CD4-positive, alpha-beta T cell (primary cell): Measurements from ENCODE around the gene SEC62. TPM values are rescaled to one million over a fixed set of nuclear protein-coding genes. Genes with fewer than 3 reads are reported as not detected.

Experiments used
- ATAC-seq: fragments of 200-7000 bp; cut with Tn5 transposase; one replicate; pipeline ENCODE4 v1.10.0; 2022; ENCODE audit warnings: mild to moderate bottlenecking; ENCODE audit not compliant: poor library complexity
- CTCF ChIA-PET: fragments of 350-600 bp; sonication (Branson Sonifier 250); formaldehyde crosslinking; loops from one replicate; lab custom pipeline; 2021; ENCODE audit warnings: antibody characterized with exemption, inconsistent platforms; lab: Charles Lee
- POLR2A ChIA-PET: fragments of 350-600 bp; sonication (Branson Sonifier 250); formaldehyde crosslinking; loops from one replicate; lab custom pipeline; 2021; ENCODE audit warnings: antibody characterized with exemption, inconsistent platforms; lab: Charles Lee
- DNase-seq, 14 experiments: peaks; one replicate each; pipeline ENCODE4 v3.0.0-alpha.2; 2013 to 2020; ENCODE audit warnings: mixed read lengths in 2 of 14
- H3K27ac ChIP-seq, 2 donors: one replicate each; pipeline versions ENCODE4 v1.5.1 to v1.7.0; 2013; ENCODE audit warnings: low read length in 2 of 2, low read depth in 1 of 2, mild to moderate bottlenecking in 1 of 2
- H3K27me3 ChIP-seq, 2 experiments: 1 replicate in 1 of 2; 2 replicates in 1 of 2; pipeline versions ENCODE4 v1.6.1 to v1.7.0; 2013; ENCODE audit warnings: low read length in 2 of 2, control low read depth in 1 of 2, mild to moderate bottlenecking in 1 of 2, moderate library complexity in 1 of 2; ENCODE audit not compliant: insufficient read depth in 2 of 2, control insufficient read depth in 1 of 2
- H3K36me3 ChIP-seq: one replicate; pipeline ENCODE4 v1.6.1; 2013; ENCODE audit warnings: low read length, control low read depth; ENCODE audit not compliant: insufficient read depth
- H3K4me1 ChIP-seq: one replicate; pipeline ENCODE4 v1.6.1; 2013; ENCODE audit warnings: low read length, control low read depth; ENCODE audit not compliant: insufficient read depth
- H3K4me3 ChIP-seq: one replicate; pipeline ENCODE4 v1.5.1; 2013; ENCODE audit warnings: mild to moderate bottlenecking, low read length, moderate library complexity
- H3K9me3 ChIP-seq, 2 experiments: 1 replicate in 1 of 2; 2 replicates in 1 of 2; pipeline versions ENCODE4 v1.6.1 to v1.7.0; 2013; ENCODE audit warnings: low read length in 2 of 2, mild to moderate bottlenecking in 2 of 2, control low read depth in 1 of 2, moderate library complexity in 1 of 2; ENCODE audit not compliant: control insufficient read depth in 1 of 2, insufficient read depth in 1 of 2
- H3K27ac Mint-ChIP-seq: one replicate; pipeline ENCODE4 v1.8.0; 2020; ENCODE audit warnings: mixed read lengths
- H3K27me3 Mint-ChIP-seq: one replicate; pipeline ENCODE4 v1.8.0; 2021; ENCODE audit warnings: mixed read lengths
- H3K36me3 Mint-ChIP-seq: one replicate; pipeline ENCODE4 v1.8.0; 2021; ENCODE audit warnings: low read depth, mixed read lengths
- H3K4me1 Mint-ChIP-seq: one replicate; pipeline ENCODE4 v1.8.0; 2021; ENCODE audit warnings: low read depth, mixed read lengths
- H3K4me3 Mint-ChIP-seq: one replicate; pipeline ENCODE4 v1.8.0; 2020; ENCODE audit warnings: mild to moderate bottlenecking, mixed read lengths
- H3K9me3 Mint-ChIP-seq: one replicate; pipeline ENCODE4 v1.8.0; 2020; ENCODE audit warnings: mixed read lengths
- intact Hi-C, 2 experiments: fragments of 100-400 bp; cut with DNase I in 1 of 2; cut with micrococcal nuclease in 1 of 2; formaldehyde crosslinking; loops; one replicate each; pipeline versions ENCODE4 v1.15.1 to v1.9.0; 2023 to 2025; cut with DNase I, micrococcal nuclease
- total RNA-seq, 174 experiments: library from RNA in 2 of 174; stranded (reverse) in 2 of 174; gene quantifications; one replicate each; pipeline ENCODE4 v1.2.3 and lab custom pipeline; 2021 to 2026
- TF ChIP-seq, protein P1 (sequence below): fragments of 200-600 bp; IDR thresholded peaks from one replicate; pipeline ENCODE4 v1.8.0; 2022; ENCODE audit warnings: antibody characterized with exemption, mild to moderate bottlenecking

SEC62 gene
- total RNA-seq, 2 experiments from 2014 or later: 113 to 117 TPM

GRCh38 chr3:169939320-169939719 lies 27.3 kb upstream of the SEC62 start:
- ATAC-seq: no peak
- no peak overlapping the region for H3K4me3 Mint-ChIP-seq
- CTCF ChIA-PET: no interaction called here

DNA sequence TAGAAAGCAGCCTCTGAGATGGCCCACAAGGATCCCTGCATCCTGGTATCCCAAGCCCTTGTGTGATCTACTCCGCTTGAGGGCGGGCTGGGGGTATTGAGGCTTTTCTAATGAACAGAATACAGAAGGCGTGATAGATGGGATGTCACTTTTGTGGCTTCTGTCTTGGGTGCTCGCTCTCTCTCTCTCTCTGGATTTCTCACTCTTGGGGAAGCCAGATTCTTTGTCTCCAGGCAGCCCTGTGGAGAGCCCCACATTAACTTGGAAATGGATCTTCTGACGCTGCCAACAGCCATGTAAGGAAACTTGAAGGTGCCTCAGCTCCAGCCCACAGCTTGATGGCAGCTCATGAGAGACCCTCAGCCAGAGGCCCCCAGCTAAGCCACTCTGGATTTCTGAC lies 26.9 kb upstream of the SEC62 start:
- TF ChIP-seq, protein P1, sequence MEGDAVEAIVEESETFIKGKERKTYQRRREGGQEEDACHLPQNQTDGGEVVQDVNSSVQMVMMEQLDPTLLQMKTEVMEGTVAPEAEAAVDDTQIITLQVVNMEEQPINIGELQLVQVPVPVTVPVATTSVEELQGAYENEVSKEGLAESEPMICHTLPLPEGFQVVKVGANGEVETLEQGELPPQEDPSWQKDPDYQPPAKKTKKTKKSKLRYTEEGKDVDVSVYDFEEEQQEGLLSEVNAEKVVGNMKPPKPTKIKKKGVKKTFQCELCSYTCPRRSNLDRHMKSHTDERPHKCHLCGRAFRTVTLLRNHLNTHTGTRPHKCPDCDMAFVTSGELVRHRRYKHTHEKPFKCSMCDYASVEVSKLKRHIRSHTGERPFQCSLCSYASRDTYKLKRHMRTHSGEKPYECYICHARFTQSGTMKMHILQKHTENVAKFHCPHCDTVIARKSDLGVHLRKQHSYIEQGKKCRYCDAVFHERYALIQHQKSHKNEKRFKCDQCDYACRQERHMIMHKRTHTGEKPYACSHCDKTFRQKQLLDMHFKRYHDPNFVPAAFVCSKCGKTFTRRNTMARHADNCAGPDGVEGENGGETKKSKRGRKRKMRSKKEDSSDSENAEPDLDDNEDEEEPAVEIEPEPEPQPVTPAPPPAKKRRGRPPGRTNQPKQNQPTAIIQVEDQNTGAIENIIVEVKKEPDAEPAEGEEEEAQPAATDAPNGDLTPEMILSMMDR: no peak
- Mint-ChIP-seq H3K4me3 (no peak overlapping the region), H3K27me3 (peaks cover 9% of the 10 kb centered on the region), H3K9me3 (no peaks in the 10 kb centered on the region), H3K36me3 (no peaks in the 10 kb centered on the region), H3K27ac (no peak overlapping the region), H3K4me1 (peaks cover 11% of the 10 kb centered on the region)
- ChIA-PET POLR2A (no interaction called here), CTCF (no interaction called here)
- DNase-seq (no peak), ATAC-seq (no peak)
- Histone ChIP-seq H3K4me3 (no peak overlapping the region), H3K27ac (no peak overlapping the region), H3K9me3 (no peaks in the 10 kb centered on the region), H3K36me3 (no peaks in the 10 kb centered on the region), H3K4me1 (no peaks in the 10 kb centered on the region), H3K27me3 (peaks cover 0 to 4% of the 10 kb centered on the region in 2 experiments)
- intact Hi-C loops: no loop called here

More at GRCh38 chr3:169939320-169939719, 27.3 kb upstream of the SEC62 start:
- no peak overlapping the region for H3K27ac Mint-ChIP-seq
- Histone ChIP-seq H3K4me1 (no peaks in the 10 kb centered on the region), H3K27ac (no peak overlapping the region), H3K27me3 (peaks cover 0 to 4% of the 10 kb centered on the region in 2 experiments), H3K9me3 (no peaks in the 10 kb centered on the region), H3K4me3 (no peak overlapping the region), H3K36me3 (no peaks in the 10 kb centered on the region)
- peaks cover 9% of the 10 kb centered on the region for H3K27me3 Mint-ChIP-seq
- TF ChIP-seq, protein P1: no peak
- POLR2A ChIA-PET: no interaction called here
- no peak for DNase-seq
- no peaks in the 10 kb centered on the region for H3K36me3 Mint-ChIP-seq
- H3K4me1 Mint-ChIP-seq: peaks cover 11% of the 10 kb centered on the region
- no peaks in the 10 kb centered on the region for H3K9me3 Mint-ChIP-seq
- intact Hi-C loops: no loop called here

GRCh38 chr3:169940470-169941181 lies 26.0 kb upstream of the SEC62 start:
- POLR2A ChIA-PET: interaction anchor here (0.6 kb wide), 1 partner anchor 8 kb away, joined by 5 read pairs; no protein-coding TSS in a partner anchor
- Histone ChIP-seq H3K27me3 (peaks cover 0 to 4% of the 10 kb centered on the region in 2 experiments), H3K27ac (no peak overlapping the region), H3K9me3 (no peaks in the 10 kb centered on the region), H3K4me3 (no peak overlapping the region), H3K36me3 (no peaks in the 10 kb centered on the region), H3K4me1 (peaks cover 3% of the 10 kb centered on the region)
- DNase-seq: peak in 1 of 14 experiments; percentile 25
- Mint-ChIP-seq H3K9me3 (no peaks in the 10 kb centered on the region), H3K4me1 (peaks cover 18% of the 10 kb centered on the region), H3K27me3 (peaks cover 9% of the 10 kb centered on the region), H3K27ac (no peak overlapping the region), H3K36me3 (no peaks in the 10 kb centered on the region), H3K4me3 (no peak overlapping the region)
- ATAC-seq: no peak
- CTCF ChIA-PET: no interaction called here
- TF ChIP-seq, protein P1: no peak
- intact Hi-C loops: no loop called here
